ENCODE results near the gene ZNF385B. TPM values are rescaled to one million over a fixed set of nuclear protein-coding genes. Genes with fewer than 3 reads are reported as not detected.

ZNF385B gene
- total RNA-seq, 1 experiment from 2014 or later: 0.77 TPM

DNA sequence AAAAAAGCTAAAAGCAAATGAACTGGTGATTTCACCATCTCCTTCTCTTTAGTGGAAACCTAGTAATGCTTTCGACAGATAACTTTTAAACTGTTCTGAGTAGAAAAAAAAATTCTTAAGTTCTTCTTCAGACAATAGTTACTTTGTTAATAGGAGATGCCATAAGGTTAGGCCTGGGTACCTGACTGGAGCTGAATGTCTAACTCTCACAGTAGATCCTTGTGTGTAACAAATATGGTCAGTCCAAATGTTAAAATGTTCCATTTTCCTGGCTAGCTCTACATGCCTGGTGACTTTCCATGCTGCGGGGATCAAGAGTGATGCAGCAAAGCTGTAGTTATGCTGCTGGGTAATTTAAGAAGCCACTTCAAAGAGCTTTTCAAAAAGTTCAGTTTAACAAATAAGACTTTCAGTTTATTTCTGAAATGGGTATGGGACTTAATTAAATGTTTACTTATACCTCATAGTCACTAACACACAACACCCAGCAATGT, 332.8 kb downstream of the ZNF385B start:
- ChIA-PET POLR2A (interaction anchor here (0.6 kb wide), 1 partner anchor 344 kb away, joined by 5 read pairs; no protein-coding TSS in a partner anchor), CTCF (no interaction called here)
- Mint-ChIP-seq H3K27ac (ENCODE audit: unreplicated experiment) (no peak overlapping the region), H3K4me1 (ENCODE audit: low read depth, unreplicated experiment) (no peaks in the 10 kb centered on the region), H3K9me3 (ENCODE audit: unreplicated experiment) (no peaks in the 10 kb centered on the region), H3K27me3 (ENCODE audit: insufficient read depth, unreplicated experiment) (no peaks in the 10 kb centered on the region), H3K36me3 (ENCODE audit: insufficient read depth, unreplicated experiment) (no peaks in the 10 kb centered on the region), H3K4me3 (ENCODE audit: unreplicated experiment) (no peak overlapping the region)
- BruUV-seq (replicated peaks): no TSS peak
- H3K4me1 ChIP-seq: 0 out of 2 replicates have a peak, but pooled peaks cover 2% of the 10 kb centered on the region
- H3K27me3 ChIP-seq (replicated peaks; ENCODE audit: control insufficient read depth, insufficient read depth, low read length): no peaks in the 10 kb centered on the region
- TF ChIP-seq CTCF (IDR thresholded peaks at IDR 0.05; ENCODE audit: insufficient read depth in 1 of 2, low read depth in 1 of 2, low read length in 1 of 2, severe bottlenecking in 1 of 2, unreplicated experiment in 1 of 2): no peak
- H3K36me3 ChIP-seq (ENCODE audit: control insufficient read depth, insufficient read depth, low read length): no peaks in the 10 kb centered on the region
- no peak overlapping the region for H3K4me3 ChIP-seq (ENCODE audit: low read depth, low read length)
- DNase-seq: no peak
- intact Hi-C loops (cut with micrococcal nuclease; ENCODE audit: unreplicated experiment): no loop called here
- H3K9me3 ChIP-seq: no peaks in the 10 kb centered on the region

DNA sequence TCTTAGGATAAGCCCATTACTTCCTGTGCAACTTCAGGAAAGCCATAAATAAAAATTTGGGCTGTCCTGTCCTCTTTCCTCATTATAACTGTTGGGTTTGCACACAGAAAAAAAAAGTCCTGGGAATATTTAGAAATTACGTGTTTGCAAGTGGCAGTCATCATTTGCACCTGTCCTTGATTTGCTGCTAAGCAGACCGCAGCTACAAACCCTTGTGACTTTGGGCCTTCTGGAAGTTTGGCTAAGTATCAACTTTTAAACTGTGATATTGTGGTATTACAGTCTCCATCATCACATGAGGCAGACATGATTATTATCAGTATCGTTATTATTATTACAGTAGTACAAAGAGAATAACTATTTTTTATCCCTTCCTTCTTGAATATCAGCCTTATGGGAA, 336.1 kb downstream of the ZNF385B start:
- POLR2A ChIA-PET: no interaction called here

GRCh38 chr2:179524809-179525339, 336.5 kb downstream of the ZNF385B start:
- DNase-seq: no peak
- Mint-ChIP-seq H3K27ac (ENCODE audit: unreplicated experiment) (no peak overlapping the region), H3K9me3 (ENCODE audit: unreplicated experiment) (no peaks in the 10 kb centered on the region), H3K4me3 (ENCODE audit: unreplicated experiment) (no peak overlapping the region), H3K36me3 (ENCODE audit: insufficient read depth, unreplicated experiment) (no peaks in the 10 kb centered on the region), H3K4me1 (ENCODE audit: low read depth, unreplicated experiment) (peaks cover 6% of the 10 kb centered on the region), H3K27me3 (ENCODE audit: insufficient read depth, unreplicated experiment) (no peaks in the 10 kb centered on the region)
- intact Hi-C loops (cut with micrococcal nuclease; ENCODE audit: unreplicated experiment): no loop called here
- H3K27me3 ChIP-seq (replicated peaks; ENCODE audit: control insufficient read depth, insufficient read depth, low read length): no peaks in the 10 kb centered on the region
- no peak for TF ChIP-seq CTCF (IDR thresholded peaks at IDR 0.05; ENCODE audit: insufficient read depth in 1 of 2, low read depth in 1 of 2, low read length in 1 of 2, severe bottlenecking in 1 of 2, unreplicated experiment in 1 of 2)
- CTCF ChIA-PET: no interaction called here
- no peak overlapping the region for H3K4me3 ChIP-seq (ENCODE audit: low read depth, low read length)
- no peaks in the 10 kb centered on the region for H3K36me3 ChIP-seq (ENCODE audit: control insufficient read depth, insufficient read depth, low read length)
- 0 out of 2 replicates have a peak, but pooled peaks cover 2% of the 10 kb centered on the region for H3K4me1 ChIP-seq
- POLR2A ChIA-PET: no interaction called here
- no TSS peak for BruUV-seq (replicated peaks)
- no peaks in the 10 kb centered on the region for H3K9me3 ChIP-seq

More for the DNA sequence above, 336.1 kb downstream of the ZNF385B start:
- Histone ChIP-seq H3K27me3 (replicated peaks; ENCODE audit: control insufficient read depth, insufficient read depth, low read length) (no peaks in the 10 kb centered on the region), H3K9me3 (no peaks in the 10 kb centered on the region), H3K36me3 (ENCODE audit: control insufficient read depth, insufficient read depth, low read length) (no peaks in the 10 kb centered on the region), H3K4me1 (0 out of 2 replicates have a peak, but pooled peaks cover 2% of the 10 kb centered on the region), H3K4me3 (ENCODE audit: low read depth, low read length) (no peak overlapping the region)
- Mint-ChIP-seq H3K4me3 (ENCODE audit: unreplicated experiment) (no peak overlapping the region), H3K4me1 (ENCODE audit: low read depth, unreplicated experiment) (peaks cover 6% of the 10 kb centered on the region), H3K27ac (ENCODE audit: unreplicated experiment) (no peak overlapping the region), H3K27me3 (ENCODE audit: insufficient read depth, unreplicated experiment) (no peaks in the 10 kb centered on the region), H3K36me3 (ENCODE audit: insufficient read depth, unreplicated experiment) (no peaks in the 10 kb centered on the region), H3K9me3 (ENCODE audit: unreplicated experiment) (no peaks in the 10 kb centered on the region)
- no peak for TF ChIP-seq CTCF (IDR thresholded peaks at IDR 0.05; ENCODE audit: insufficient read depth in 1 of 2, low read depth in 1 of 2, low read length in 1 of 2, severe bottlenecking in 1 of 2, unreplicated experiment in 1 of 2)
- intact Hi-C loops (cut with micrococcal nuclease; ENCODE audit: unreplicated experiment): no loop called here
- no peak for DNase-seq
- CTCF ChIA-PET: no interaction called here
- BruUV-seq (replicated peaks): no TSS peak

All from Caco-2 (cell line).